ENCODE data around the gene JAZF1. TPM values are rescaled to one million over a fixed set of nuclear protein-coding genes. Genes with fewer than 3 reads are reported as not detected.

The JAZF1 gene
- polyA plus RNA-seq, 1 experiment: 18.0 TPM

DNA sequence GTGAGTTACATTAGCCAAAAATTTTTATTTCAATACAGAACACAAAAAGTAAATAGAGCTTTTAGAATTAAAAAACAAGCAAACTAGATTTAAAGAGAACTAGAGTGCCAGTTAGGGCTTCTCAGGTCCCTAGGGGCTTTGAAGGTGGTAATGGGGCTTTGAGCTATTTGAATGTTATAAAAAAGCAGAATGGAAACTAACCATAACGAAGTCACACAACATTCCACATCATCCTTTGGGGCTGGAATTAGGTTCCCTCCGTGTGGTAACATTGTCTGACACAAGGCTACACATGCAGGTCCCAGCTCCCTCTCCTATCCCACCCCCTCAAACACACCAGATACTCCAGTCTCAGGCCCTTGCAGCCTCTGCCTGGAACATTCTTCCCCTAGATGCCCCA is 15.3 kb downstream of the JAZF1 start:
- ChIA-PET CTCF (interaction anchor here (0.8 to 2.4 kb wide), 4 partner anchors 72 to 985 kb away, joined by 3 to 14 read pairs (median 4); no protein-coding TSS in a partner anchor), POLR2A (interaction anchor here (1.3 kb wide), 1 partner anchor 35 kb away, joined by 3 read pairs; no protein-coding TSS in a partner anchor)
- no peak for DNase-seq (ENCODE audit: low read depth, low spot score)
- H3K27ac ChIP-seq (ENCODE audit: low read depth, low read length): peak overlapping the region; percentile 89
- no peak overlapping the region for H3K4me3 ChIP-seq (ENCODE audit: low read depth, low read length)
- H3K27me3 ChIP-seq (ENCODE audit: control insufficient read depth, insufficient read depth, low read length): no peaks in the 10 kb centered on the region
- no peaks in the 10 kb centered on the region for H3K9me3 ChIP-seq (ENCODE audit: control insufficient read depth, insufficient read depth, low read length)
- TF ChIP-seq, protein P1, sequence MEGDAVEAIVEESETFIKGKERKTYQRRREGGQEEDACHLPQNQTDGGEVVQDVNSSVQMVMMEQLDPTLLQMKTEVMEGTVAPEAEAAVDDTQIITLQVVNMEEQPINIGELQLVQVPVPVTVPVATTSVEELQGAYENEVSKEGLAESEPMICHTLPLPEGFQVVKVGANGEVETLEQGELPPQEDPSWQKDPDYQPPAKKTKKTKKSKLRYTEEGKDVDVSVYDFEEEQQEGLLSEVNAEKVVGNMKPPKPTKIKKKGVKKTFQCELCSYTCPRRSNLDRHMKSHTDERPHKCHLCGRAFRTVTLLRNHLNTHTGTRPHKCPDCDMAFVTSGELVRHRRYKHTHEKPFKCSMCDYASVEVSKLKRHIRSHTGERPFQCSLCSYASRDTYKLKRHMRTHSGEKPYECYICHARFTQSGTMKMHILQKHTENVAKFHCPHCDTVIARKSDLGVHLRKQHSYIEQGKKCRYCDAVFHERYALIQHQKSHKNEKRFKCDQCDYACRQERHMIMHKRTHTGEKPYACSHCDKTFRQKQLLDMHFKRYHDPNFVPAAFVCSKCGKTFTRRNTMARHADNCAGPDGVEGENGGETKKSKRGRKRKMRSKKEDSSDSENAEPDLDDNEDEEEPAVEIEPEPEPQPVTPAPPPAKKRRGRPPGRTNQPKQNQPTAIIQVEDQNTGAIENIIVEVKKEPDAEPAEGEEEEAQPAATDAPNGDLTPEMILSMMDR (IDR thresholded peaks at IDR 0.05; ENCODE audit: low read depth, low read length): no peak

DNA sequence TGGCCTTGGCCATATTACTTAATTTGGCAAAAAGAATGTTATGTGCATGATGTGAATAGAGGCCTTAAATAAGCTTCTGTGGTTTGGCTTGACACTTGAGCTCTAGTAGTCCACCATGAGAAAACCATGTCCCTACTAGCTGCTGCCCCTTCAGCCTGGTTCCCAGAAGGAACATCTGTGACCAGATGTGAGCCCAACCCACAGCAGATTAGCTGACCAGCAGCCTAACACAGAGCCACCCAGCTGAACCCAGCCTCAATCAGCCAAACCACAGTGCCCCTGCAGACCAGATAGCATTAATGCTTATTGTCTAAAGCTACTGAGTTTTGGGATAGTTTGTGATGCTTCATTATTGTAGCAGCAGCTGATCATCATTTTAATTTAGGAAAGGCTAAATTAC is 16.6 kb downstream of the JAZF1 start:
- Histone ChIP-seq H3K9me3 (ENCODE audit: control insufficient read depth, insufficient read depth, low read length) (0 out of 2 replicates have a peak, but pooled peaks cover 2% of the 10 kb centered on the region), H3K27ac (ENCODE audit: low read depth, low read length) (no peak overlapping the region), H3K27me3 (ENCODE audit: control insufficient read depth, insufficient read depth, low read length) (no peaks in the 10 kb centered on the region), H3K4me3 (ENCODE audit: low read depth, low read length) (no peak overlapping the region)
- CTCF ChIA-PET: interaction anchor here (1.2 to 1.5 kb wide), 4 partner anchors 9 to 968 kb away, joined by 3 to 5 read pairs (median 4); no protein-coding TSS in a partner anchor
- POLR2A ChIA-PET: interaction anchor here (0.6 to 1.8 kb wide), 3 partner anchors 13 to 34 kb away, joined by 4 to 8 read pairs (median 5); no protein-coding TSS in a partner anchor
- DNase-seq (ENCODE audit: low read depth, low spot score): peak; percentile 86
- TF ChIP-seq, protein P1 (IDR thresholded peaks at IDR 0.05; ENCODE audit: low read depth, low read length): no peak

DNA sequence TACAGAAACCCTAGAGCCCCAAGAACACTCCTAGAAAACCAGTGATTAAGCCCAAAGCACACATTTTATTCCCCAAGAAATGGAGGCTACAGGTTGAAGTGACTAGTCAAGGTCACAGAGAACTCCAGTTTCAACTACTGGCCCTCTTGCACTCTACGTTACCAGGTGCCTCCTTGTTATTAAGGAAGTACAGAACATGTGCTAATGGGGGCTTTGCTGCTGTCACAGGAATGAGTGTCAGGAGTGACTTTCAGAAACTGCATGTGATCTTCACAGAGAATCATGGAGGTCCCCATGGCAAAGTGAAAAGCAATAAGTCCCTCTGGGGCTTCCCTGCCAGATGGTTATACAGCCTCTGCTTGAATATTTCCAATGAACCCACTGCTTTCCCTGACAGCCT is 19.3 kb downstream of the JAZF1 start:
- ChIA-PET POLR2A (interaction anchor here (0.8 to 0.9 kb wide), 2 partner anchors 31 to 55 kb away, joined by 3 read pairs; no protein-coding TSS in a partner anchor), CTCF (no interaction called here)
- DNase-seq (ENCODE audit: low read depth, low spot score): no peak

DNA sequence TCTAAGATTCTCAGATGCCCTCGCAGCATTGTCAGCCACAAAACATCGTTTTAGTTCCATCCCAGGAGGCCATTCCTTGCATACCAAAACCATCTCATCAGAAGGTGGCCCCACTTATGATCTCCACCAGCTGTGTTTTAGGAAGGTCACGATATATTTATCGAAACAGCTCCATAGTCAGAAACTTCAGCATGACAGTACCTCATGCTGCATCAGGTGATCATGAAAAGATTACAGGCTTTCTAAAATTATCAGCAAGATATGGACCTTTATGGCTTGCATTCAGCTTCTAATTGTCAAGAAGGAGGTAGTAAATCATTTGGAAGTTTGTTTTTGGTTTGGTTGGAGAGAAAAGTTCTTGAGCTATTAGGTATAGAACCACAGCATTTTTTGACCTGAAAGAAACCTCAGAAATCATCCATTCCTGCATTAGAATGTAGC is 20.0 kb downstream of the JAZF1 start:
- H3K9me3 ChIP-seq (ENCODE audit: control insufficient read depth, insufficient read depth, low read length): 0 out of 2 replicates have a peak, but pooled peaks cover 2% of the 10 kb centered on the region
- peak overlapping the region; percentile 92 for H3K27ac ChIP-seq (ENCODE audit: low read depth, low read length)
- TF ChIP-seq, protein P1 (IDR thresholded peaks at IDR 0.05; ENCODE audit: low read depth, low read length): no peak
- DNase-seq (ENCODE audit: low read depth, low spot score): no peak
- POLR2A ChIA-PET: interaction anchor here (0.8 to 0.9 kb wide), 2 partner anchors 31 to 54 kb away, joined by 3 read pairs; no protein-coding TSS in a partner anchor
- H3K27me3 ChIP-seq (ENCODE audit: control insufficient read depth, insufficient read depth, low read length): no peaks in the 10 kb centered on the region
- H3K4me3 ChIP-seq (ENCODE audit: low read depth, low read length): no peak overlapping the region
- CTCF ChIA-PET: no interaction called here

More for the DNA sequence above, 19.3 kb downstream of the JAZF1 start:
- H3K4me3 ChIP-seq (ENCODE audit: low read depth, low read length): no peak overlapping the region
- TF ChIP-seq, protein P1 (IDR thresholded peaks at IDR 0.05; ENCODE audit: low read depth, low read length): no peak
- H3K9me3 ChIP-seq (ENCODE audit: control insufficient read depth, insufficient read depth, low read length): 0 out of 2 replicates have a peak, but pooled peaks cover 2% of the 10 kb centered on the region
- peak overlapping the region; percentile 76 for H3K27ac ChIP-seq (ENCODE audit: low read depth, low read length)
- no peaks in the 10 kb centered on the region for H3K27me3 ChIP-seq (ENCODE audit: control insufficient read depth, insufficient read depth, low read length)

DNA sequence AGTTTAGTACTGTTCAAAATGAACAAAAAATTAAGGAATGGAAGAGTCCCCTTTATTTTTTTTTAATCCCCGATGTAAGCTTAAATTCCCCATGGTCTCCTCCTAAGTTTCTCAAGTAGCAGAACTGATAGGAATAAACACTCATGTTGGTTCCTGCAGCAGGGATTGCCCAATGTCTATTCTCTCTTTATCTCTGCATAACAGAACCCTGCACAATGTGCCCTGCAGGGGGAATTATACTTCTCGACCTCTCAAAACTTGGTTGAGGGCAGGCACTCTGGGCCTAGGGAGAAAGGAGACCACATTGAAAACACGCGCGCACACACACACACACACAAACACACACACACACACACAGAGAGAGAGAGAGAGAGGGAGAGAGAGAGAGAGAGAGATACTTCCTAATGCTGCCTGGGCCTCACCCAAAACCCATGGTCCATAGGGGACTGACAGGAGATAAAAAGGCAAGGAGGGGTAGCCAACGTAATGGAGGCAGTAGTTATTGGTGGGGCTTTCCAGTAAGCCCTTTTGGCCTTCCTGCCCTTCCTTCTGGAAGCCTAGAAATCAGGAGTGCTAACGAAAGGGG is 22.7 kb downstream of the JAZF1 start:
- CTCF ChIA-PET: interaction anchor here (0.8 kb wide), 1 partner anchor 44 kb away, joined by 4 read pairs; no protein-coding TSS in a partner anchor
- no peak overlapping the region for H3K27ac ChIP-seq (ENCODE audit: low read depth, low read length)

More for the DNA sequence above, 22.7 kb downstream of the JAZF1 start:
- Histone ChIP-seq H3K4me3 (ENCODE audit: low read depth, low read length) (no peak overlapping the region), H3K27me3 (ENCODE audit: control insufficient read depth, insufficient read depth, low read length) (no peaks in the 10 kb centered on the region), H3K9me3 (ENCODE audit: control insufficient read depth, insufficient read depth, low read length) (0 out of 2 replicates have a peak, but pooled peaks cover 2% of the 10 kb centered on the region)
- no peak for DNase-seq (ENCODE audit: low read depth, low spot score)
- TF ChIP-seq, protein P1 (IDR thresholded peaks at IDR 0.05; ENCODE audit: low read depth, low read length): no peak
- POLR2A ChIA-PET: no interaction called here

Data from AG04450 (cell line).